DND-41 (cell line): ENCODE data around the gene FAM3D.

ENCODE experiments used
- ATAC-seq: fragments of 200-7000 bp; cut with Tn5 transposase; 3 replicates; pipeline ENCODE4 v1.9.1; 2021; ENCODE audit warnings: low read depth; ENCODE audit not compliant: insufficient read depth
- DNase-seq: peaks from one replicate; pipeline ENCODE4 v3.0.0-alpha.2; 2020
- H2AFZ ChIP-seq: 2 replicates; pipeline ENCODE4 v1.6.0; 2012; ENCODE audit warnings: low read depth, low read length
- H3K27ac ChIP-seq: 2 replicates; pipeline ENCODE4 v1.5.1; 2012; ENCODE audit warnings: low read length, inconsistent platforms
- H3K27me3 ChIP-seq: fragments of 200-600 bp; sonication (generic); 2 replicates; pipeline ENCODE4 v1.6.0; 2012; ENCODE audit warnings: low read length, mild to moderate bottlenecking, inconsistent platforms; ENCODE audit not compliant: insufficient read depth, poor library complexity
- H3K36me3 ChIP-seq: 2 replicates; pipeline ENCODE4 v1.5.1; 2012; ENCODE audit warnings: low read length, inconsistent platforms; ENCODE audit not compliant: insufficient read depth
- H3K4me1 ChIP-seq: 2 replicates; pipeline ENCODE4 v1.5.1; 2012; ENCODE audit warnings: mild to moderate bottlenecking, low read length; ENCODE audit not compliant: insufficient read depth
- H3K4me2 ChIP-seq: 2 replicates; pipeline ENCODE4 v1.6.0; 2012; ENCODE audit warnings: mild to moderate bottlenecking, moderate library complexity, low read length, inconsistent platforms; ENCODE audit not compliant: insufficient read depth
- H3K4me3 ChIP-seq, 2 experiments: fragments of 200-600 bp in 1 of 2; shearing (Covaris generic) in 1 of 2; 2 replicates each; pipeline ENCODE4 v1.5.1; 2012 to 2016; ENCODE audit warnings: inconsistent platforms in 2 of 2, low read length in 2 of 2, mild to moderate bottlenecking in 2 of 2, low read depth in 1 of 2, moderate library complexity in 1 of 2
- H3K79me2 ChIP-seq: 2 replicates; pipeline ENCODE4 v1.6.0; 2012; ENCODE audit warnings: low read length, inconsistent platforms; ENCODE audit not compliant: insufficient read depth
- H3K9ac ChIP-seq: 2 replicates; pipeline ENCODE4 v1.6.0; 2012; ENCODE audit warnings: low read depth, mild to moderate bottlenecking, inconsistent platforms, low read length, moderate library complexity
- H3K9me3 ChIP-seq: 2 replicates; pipeline ENCODE4 v1.5.1; 2012; ENCODE audit warnings: low read length, moderate library complexity, mild to moderate bottlenecking, inconsistent platforms; ENCODE audit not compliant: insufficient read depth, severe bottlenecking
- H4K20me1 ChIP-seq: 2 replicates; pipeline ENCODE4 v1.6.0; 2012; ENCODE audit warnings: low read length; ENCODE audit not compliant: insufficient read depth
- CTCF ChIP-seq: IDR thresholded peaks from 2 replicates; pipeline ENCODE4 v1.5.1; 2012; ENCODE audit warnings: borderline replicate concordance, low read length, moderate library complexity, mild to moderate bottlenecking; ENCODE audit not compliant: poor library complexity, severe bottlenecking; ENCODE audit errors: extremely low read depth
- EZH2 ChIP-seq: IDR thresholded peaks from 3 replicates; pipeline ENCODE4 v1.6.1; 2012; ENCODE audit warnings: borderline replicate concordance, low read depth, mild to moderate bottlenecking, moderate library complexity, low read length, inconsistent platforms; ENCODE audit not compliant: severe bottlenecking

Gene FAM3D

DNA sequence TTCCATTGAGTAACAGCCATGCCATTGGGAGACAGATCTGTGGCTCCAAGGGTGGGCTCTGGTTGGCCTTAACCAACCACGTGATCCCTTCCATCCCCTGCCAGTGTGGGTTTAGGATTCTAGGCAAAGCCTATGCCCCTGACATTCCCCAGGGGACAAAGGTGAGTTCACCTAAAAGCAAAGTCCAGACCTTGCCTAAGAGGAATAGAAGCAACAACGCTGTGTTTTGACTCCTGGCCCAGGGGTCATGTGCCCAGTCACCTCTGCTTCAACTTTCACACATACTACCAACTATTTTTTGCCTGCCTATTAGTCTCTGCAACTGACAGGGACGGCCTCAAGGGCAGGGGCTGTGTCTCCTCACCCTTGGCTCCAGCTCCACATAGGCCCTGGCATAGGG, 42.0 kb downstream of the FAM3D start:
- no peak overlapping the region for H3K4me2 ChIP-seq
- TF ChIP-seq CTCF = no peak
- TF ChIP-seq EZH2 = no peak
- no peaks in the 10 kb centered on the region for H3K79me2 ChIP-seq
- H3K9ac ChIP-seq = no peak overlapping the region
- no peaks in the 10 kb centered on the region for H3K36me3 ChIP-seq
- H3K27ac ChIP-seq = no peak overlapping the region
- no peak overlapping the region for H3K4me3 ChIP-seq
- H2AFZ ChIP-seq = no peak overlapping the region
- no peak for ATAC-seq
- no peak for DNase-seq
- peaks cover 7% of the 10 kb centered on the region for H3K27me3 ChIP-seq
- H3K9me3 ChIP-seq = no peaks in the 10 kb centered on the region
- H3K4me1 ChIP-seq = no peaks in the 10 kb centered on the region
- 0 out of 2 replicates have a peak, but pooled peaks cover 7% of the 10 kb centered on the region for H4K20me1 ChIP-seq

GRCh38 chr3:58623961-58624360, 42.6 kb downstream of the FAM3D start:
- H2AFZ ChIP-seq = no peak overlapping the region
- H3K4me3 ChIP-seq = no peak overlapping the region
- ATAC-seq (no peak), DNase-seq (no peak)
- H4K20me1 ChIP-seq = 0 out of 2 replicates have a peak, but pooled peaks cover 7% of the 10 kb centered on the region
- H3K27ac ChIP-seq = no peak overlapping the region
- TF ChIP-seq EZH2 = no peak
- no peak for TF ChIP-seq CTCF
- no peaks in the 10 kb centered on the region for H3K36me3 ChIP-seq
- H3K79me2 ChIP-seq = no peaks in the 10 kb centered on the region
- no peaks in the 10 kb centered on the region for H3K9me3 ChIP-seq
- H3K4me1 ChIP-seq = no peaks in the 10 kb centered on the region
- H3K9ac ChIP-seq = no peak overlapping the region
- peaks cover 4% of the 10 kb centered on the region for H3K27me3 ChIP-seq
- no peak overlapping the region for H3K4me2 ChIP-seq

DNA sequence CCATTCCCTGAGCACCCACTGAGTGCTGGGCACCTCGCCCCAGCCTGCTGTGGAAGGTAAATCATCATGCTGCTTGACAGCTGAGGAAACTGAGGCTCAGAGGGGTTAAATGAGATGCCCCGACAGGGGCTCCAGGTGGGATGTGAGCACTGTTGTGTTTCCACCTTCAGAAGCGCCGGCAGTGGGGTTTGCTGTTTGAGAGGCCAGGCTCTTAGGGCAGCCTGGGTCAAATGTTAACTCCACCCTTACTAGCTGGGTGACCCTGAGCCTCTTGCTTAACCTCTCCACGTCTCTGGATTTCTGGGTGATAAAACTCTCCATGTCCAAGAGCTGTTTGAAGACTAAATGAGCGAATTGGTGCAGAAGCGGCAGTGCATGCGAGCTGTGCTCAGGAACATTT, 43.1 kb downstream of the FAM3D start:
- Histone ChIP-seq H4K20me1 (0 out of 2 replicates have a peak, but pooled peaks cover 7% of the 10 kb centered on the region), H3K27me3 (no peaks in the 10 kb centered on the region), H3K4me3 (no peak overlapping the region), H2AFZ (no peak overlapping the region), H3K9ac (no peak overlapping the region), H3K9me3 (no peaks in the 10 kb centered on the region), H3K4me2 (no peak overlapping the region), H3K36me3 (no peaks in the 10 kb centered on the region), H3K27ac (no peak overlapping the region), H3K4me1 (no peaks in the 10 kb centered on the region), H3K79me2 (no peaks in the 10 kb centered on the region)
- no peak for DNase-seq
- TF ChIP-seq CTCF (no peak), EZH2 (no peak)
- no peak for ATAC-seq

GRCh38 chr3:58622892-58623291, 43.7 kb downstream of the FAM3D start:
- Histone ChIP-seq H3K27ac (no peak overlapping the region), H3K4me3 (no peak overlapping the region), H2AFZ (no peak overlapping the region), H3K79me2 (no peaks in the 10 kb centered on the region), H3K27me3 (no peaks in the 10 kb centered on the region), H3K9ac (no peak overlapping the region), H3K9me3 (no peaks in the 10 kb centered on the region), H3K4me2 (no peak overlapping the region), H4K20me1 (0 out of 2 replicates have a peak, but pooled peaks cover 5% of the 10 kb centered on the region), H3K4me1 (no peaks in the 10 kb centered on the region), H3K36me3 (no peaks in the 10 kb centered on the region)
- DNase-seq (no peak), ATAC-seq (no peak)
- TF ChIP-seq CTCF = no peak
- no peak for TF ChIP-seq EZH2
